Esophagus muscularis mucosa (tissue), 3 donors: ENCODE data around the gene KIF16B.

Source experiments
- POLR2AphosphoS5 ChIP-seq, 2 donors: sonication (generic); formaldehyde crosslinking; IDR thresholded peaks; one replicate each; pipeline ENCODE4 v1.6.1; 2017; ENCODE audit warnings: antibody characterized with exemption in 2 of 2
- TF ChIP-seq, protein P1 (sequence below), 3 experiments: fragments of 200-600 bp in 2 of 3; fragments of 450-650 bp in 1 of 3; sonication (generic) in 2 of 3; IDR thresholded peaks; one replicate each; pipeline ENCODE4 v1.5.1; 2017 to 2019; ENCODE audit warnings: antibody characterized with exemption in 3 of 3, mild to moderate bottlenecking in 2 of 3, moderate library complexity in 1 of 3

DNA sequence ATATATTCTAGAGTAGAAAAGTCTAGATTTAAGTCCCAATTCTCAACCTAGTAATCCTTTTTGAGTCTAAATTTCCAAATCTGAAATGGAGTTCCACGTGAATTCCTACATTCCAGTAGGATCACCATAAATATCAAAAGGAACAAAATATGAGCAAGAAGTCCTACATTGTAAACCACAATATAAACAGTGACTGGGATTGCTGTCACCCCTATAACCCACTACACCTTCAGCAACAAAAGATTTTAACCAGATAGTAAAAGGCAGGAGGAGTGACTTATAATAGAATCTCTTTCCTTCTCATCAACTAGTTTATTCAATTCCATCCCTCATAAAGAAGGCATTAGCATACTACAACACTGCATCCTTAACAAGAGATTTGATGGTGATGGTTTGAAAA is 210.6 kb downstream of the KIF16B start:
- no peak for TF ChIP-seq POLR2AphosphoS5 (IDR thresholded peaks at IDR 0.05)
- TF ChIP-seq, protein P1, sequence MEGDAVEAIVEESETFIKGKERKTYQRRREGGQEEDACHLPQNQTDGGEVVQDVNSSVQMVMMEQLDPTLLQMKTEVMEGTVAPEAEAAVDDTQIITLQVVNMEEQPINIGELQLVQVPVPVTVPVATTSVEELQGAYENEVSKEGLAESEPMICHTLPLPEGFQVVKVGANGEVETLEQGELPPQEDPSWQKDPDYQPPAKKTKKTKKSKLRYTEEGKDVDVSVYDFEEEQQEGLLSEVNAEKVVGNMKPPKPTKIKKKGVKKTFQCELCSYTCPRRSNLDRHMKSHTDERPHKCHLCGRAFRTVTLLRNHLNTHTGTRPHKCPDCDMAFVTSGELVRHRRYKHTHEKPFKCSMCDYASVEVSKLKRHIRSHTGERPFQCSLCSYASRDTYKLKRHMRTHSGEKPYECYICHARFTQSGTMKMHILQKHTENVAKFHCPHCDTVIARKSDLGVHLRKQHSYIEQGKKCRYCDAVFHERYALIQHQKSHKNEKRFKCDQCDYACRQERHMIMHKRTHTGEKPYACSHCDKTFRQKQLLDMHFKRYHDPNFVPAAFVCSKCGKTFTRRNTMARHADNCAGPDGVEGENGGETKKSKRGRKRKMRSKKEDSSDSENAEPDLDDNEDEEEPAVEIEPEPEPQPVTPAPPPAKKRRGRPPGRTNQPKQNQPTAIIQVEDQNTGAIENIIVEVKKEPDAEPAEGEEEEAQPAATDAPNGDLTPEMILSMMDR (IDR thresholded peaks at IDR 0.05) = no peak
